DND-41 (cell line): Measurements from ENCODE around the gene RFX1.

ENCODE experiments used
- ATAC-seq: fragments of 200-7000 bp; cut with Tn5 transposase; 3 replicates; pipeline ENCODE4 v1.9.1; 2021; ENCODE audit warnings: low read depth; ENCODE audit not compliant: insufficient read depth
- DNase-seq: peaks from one replicate; pipeline ENCODE4 v3.0.0-alpha.2; 2020
- H2AFZ ChIP-seq: 2 replicates; pipeline ENCODE4 v1.6.0; 2012; ENCODE audit warnings: low read depth, low read length
- H3K27ac ChIP-seq: 2 replicates; pipeline ENCODE4 v1.5.1; 2012; ENCODE audit warnings: low read length, inconsistent platforms
- H3K27me3 ChIP-seq: fragments of 200-600 bp; sonication (generic); 2 replicates; pipeline ENCODE4 v1.6.0; 2012; ENCODE audit warnings: low read length, mild to moderate bottlenecking, inconsistent platforms; ENCODE audit not compliant: insufficient read depth, poor library complexity
- H3K36me3 ChIP-seq: 2 replicates; pipeline ENCODE4 v1.5.1; 2012; ENCODE audit warnings: low read length, inconsistent platforms; ENCODE audit not compliant: insufficient read depth
- H3K4me1 ChIP-seq: 2 replicates; pipeline ENCODE4 v1.5.1; 2012; ENCODE audit warnings: mild to moderate bottlenecking, low read length; ENCODE audit not compliant: insufficient read depth
- H3K4me2 ChIP-seq: 2 replicates; pipeline ENCODE4 v1.6.0; 2012; ENCODE audit warnings: mild to moderate bottlenecking, moderate library complexity, low read length, inconsistent platforms; ENCODE audit not compliant: insufficient read depth
- H3K4me3 ChIP-seq, 2 experiments: fragments of 200-600 bp in 1 of 2; shearing (Covaris generic) in 1 of 2; 2 replicates each; pipeline ENCODE4 v1.5.1; 2012 to 2016; ENCODE audit warnings: inconsistent platforms in 2 of 2, low read length in 2 of 2, mild to moderate bottlenecking in 2 of 2, low read depth in 1 of 2, moderate library complexity in 1 of 2
- H3K79me2 ChIP-seq: 2 replicates; pipeline ENCODE4 v1.6.0; 2012; ENCODE audit warnings: low read length, inconsistent platforms; ENCODE audit not compliant: insufficient read depth
- H3K9ac ChIP-seq: 2 replicates; pipeline ENCODE4 v1.6.0; 2012; ENCODE audit warnings: low read depth, mild to moderate bottlenecking, inconsistent platforms, low read length, moderate library complexity
- H3K9me3 ChIP-seq: 2 replicates; pipeline ENCODE4 v1.5.1; 2012; ENCODE audit warnings: low read length, moderate library complexity, mild to moderate bottlenecking, inconsistent platforms; ENCODE audit not compliant: insufficient read depth, severe bottlenecking
- H4K20me1 ChIP-seq: 2 replicates; pipeline ENCODE4 v1.6.0; 2012; ENCODE audit warnings: low read length; ENCODE audit not compliant: insufficient read depth
- EZH2 ChIP-seq: IDR thresholded peaks from 3 replicates; pipeline ENCODE4 v1.6.1; 2012; ENCODE audit warnings: borderline replicate concordance, low read depth, mild to moderate bottlenecking, moderate library complexity, low read length, inconsistent platforms; ENCODE audit not compliant: severe bottlenecking
- TF ChIP-seq, protein P1 (sequence below): IDR thresholded peaks from 2 replicates; pipeline ENCODE4 v1.5.1; 2012; ENCODE audit warnings: borderline replicate concordance, low read length, moderate library complexity, mild to moderate bottlenecking; ENCODE audit not compliant: poor library complexity, severe bottlenecking; ENCODE audit errors: extremely low read depth

The RFX1 gene

DNA sequence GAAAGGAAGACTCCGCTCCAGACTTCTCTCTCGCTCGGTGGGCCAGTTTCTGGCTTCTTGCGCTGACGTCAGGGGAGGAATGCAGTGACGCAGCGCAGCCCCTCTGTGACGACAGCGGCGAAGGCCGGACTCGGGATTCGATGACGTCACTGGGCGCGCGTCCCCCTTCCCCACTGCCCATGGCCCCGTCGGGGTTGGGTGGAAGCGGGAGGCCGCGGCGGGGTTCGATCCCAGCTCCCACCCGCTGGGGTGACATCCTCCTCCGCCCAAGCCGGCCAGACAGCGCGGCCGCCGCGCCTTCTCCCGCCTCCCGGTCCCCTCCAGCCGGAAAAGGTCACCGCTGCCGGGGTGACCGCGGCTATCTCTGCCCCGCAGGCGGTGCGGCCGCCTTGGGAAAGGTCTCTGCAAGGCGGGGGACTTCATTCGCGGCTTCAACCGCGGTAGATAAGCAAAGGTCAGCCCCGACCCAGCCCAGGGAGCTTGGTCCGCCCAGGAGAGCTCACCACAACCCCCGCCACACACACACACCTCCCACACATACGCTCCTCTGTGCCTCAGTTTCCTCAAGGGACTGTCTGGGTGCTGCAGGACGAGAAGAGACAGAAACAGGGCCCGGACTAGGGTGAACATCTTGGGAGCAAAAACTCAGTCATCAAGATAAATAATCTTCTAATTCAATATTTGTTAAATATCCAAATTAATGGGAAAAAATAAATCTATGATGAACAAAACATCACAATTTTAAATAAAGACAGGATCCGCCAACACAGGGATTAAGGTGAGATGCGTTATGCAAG lies 844 bp upstream of the RFX1 start:
- ATAC-seq (peak; percentile 25), DNase-seq (no peak)
- Histone ChIP-seq H3K9me3 (no peaks in the 10 kb centered on the region), H3K36me3 (no peaks in the 10 kb centered on the region), H3K9ac (peak overlapping the region; percentile 87), H3K4me3 (peak overlapping the region; percentile 34 to 74; a peak in 3 of 4 replicates), H3K27ac (peak overlapping the region; percentile 90), H3K4me2 (peak overlapping the region; percentile 80), H2AFZ (peak overlapping the region; percentile 92), H4K20me1 (no peaks in the 10 kb centered on the region), H3K27me3 (no peaks in the 10 kb centered on the region), H3K4me1 (peaks cover 34% of the 10 kb centered on the region), H3K79me2 (peaks cover 14% of the 10 kb centered on the region)
- TF ChIP-seq EZH2, result no peak
- TF ChIP-seq, protein P1, sequence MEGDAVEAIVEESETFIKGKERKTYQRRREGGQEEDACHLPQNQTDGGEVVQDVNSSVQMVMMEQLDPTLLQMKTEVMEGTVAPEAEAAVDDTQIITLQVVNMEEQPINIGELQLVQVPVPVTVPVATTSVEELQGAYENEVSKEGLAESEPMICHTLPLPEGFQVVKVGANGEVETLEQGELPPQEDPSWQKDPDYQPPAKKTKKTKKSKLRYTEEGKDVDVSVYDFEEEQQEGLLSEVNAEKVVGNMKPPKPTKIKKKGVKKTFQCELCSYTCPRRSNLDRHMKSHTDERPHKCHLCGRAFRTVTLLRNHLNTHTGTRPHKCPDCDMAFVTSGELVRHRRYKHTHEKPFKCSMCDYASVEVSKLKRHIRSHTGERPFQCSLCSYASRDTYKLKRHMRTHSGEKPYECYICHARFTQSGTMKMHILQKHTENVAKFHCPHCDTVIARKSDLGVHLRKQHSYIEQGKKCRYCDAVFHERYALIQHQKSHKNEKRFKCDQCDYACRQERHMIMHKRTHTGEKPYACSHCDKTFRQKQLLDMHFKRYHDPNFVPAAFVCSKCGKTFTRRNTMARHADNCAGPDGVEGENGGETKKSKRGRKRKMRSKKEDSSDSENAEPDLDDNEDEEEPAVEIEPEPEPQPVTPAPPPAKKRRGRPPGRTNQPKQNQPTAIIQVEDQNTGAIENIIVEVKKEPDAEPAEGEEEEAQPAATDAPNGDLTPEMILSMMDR, result no peak

DNA sequence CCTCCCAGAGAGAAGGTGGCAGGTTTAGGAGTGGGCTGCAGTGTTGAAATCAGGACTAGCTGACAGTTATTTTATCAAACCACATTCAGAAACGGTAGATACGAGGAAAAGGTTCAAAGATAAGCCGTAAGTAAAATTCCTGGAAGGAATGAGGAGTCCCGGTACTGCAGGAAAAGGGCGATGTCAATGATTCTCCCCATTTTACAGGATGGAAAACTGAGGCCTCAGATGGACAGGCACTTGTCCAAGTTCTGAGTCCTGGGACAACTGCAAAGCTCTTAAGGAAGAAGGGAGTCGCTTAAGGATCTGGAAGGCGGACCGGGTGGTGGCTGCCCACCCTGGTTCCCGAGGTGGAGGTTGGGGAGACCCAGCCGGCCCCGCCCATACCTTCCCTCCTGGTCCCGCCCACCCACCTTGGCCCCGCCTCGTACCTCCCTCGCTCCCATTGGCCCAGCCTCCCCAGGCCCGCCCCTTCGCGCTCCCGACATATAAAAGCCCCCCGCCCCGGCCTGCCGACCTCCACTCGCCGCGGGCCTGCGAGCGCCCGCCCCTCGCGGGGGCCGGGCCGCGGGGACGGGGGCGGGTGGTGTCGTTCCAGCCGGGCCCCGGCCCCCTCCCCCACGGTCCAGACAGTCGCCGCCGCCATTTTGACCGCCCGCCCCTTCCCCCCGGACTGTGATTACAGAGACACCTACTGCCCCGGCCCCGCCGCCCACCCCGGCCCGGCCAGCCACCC lies 603 bp downstream of the RFX1 start:
- peak overlapping the region; percentile 54 for H3K27ac ChIP-seq
- TF ChIP-seq EZH2, result no peak
- TF ChIP-seq, protein P1, result no peak
- H4K20me1 ChIP-seq, result no peaks in the 10 kb centered on the region
- no peaks in the 10 kb centered on the region for H3K9me3 ChIP-seq
- H3K36me3 ChIP-seq, result no peaks in the 10 kb centered on the region
- H3K4me2 ChIP-seq, result peak overlapping the region; percentile 80
- ATAC-seq, result peak; percentile 32
- peaks cover 26% of the 10 kb centered on the region for H3K79me2 ChIP-seq
- H2AFZ ChIP-seq, result peak overlapping the region; percentile 71; the same call in 1 of the 2 replicates
- peaks cover 46% of the 10 kb centered on the region for H3K4me1 ChIP-seq
- peak overlapping the region; percentile 87 for H3K9ac ChIP-seq
- DNase-seq, result peak; percentile 88
- H3K27me3 ChIP-seq, result no peaks in the 10 kb centered on the region
- H3K4me3 ChIP-seq, result peak overlapping the region; percentile 70 to 74; a peak in 3 of 4 replicates

DNA sequence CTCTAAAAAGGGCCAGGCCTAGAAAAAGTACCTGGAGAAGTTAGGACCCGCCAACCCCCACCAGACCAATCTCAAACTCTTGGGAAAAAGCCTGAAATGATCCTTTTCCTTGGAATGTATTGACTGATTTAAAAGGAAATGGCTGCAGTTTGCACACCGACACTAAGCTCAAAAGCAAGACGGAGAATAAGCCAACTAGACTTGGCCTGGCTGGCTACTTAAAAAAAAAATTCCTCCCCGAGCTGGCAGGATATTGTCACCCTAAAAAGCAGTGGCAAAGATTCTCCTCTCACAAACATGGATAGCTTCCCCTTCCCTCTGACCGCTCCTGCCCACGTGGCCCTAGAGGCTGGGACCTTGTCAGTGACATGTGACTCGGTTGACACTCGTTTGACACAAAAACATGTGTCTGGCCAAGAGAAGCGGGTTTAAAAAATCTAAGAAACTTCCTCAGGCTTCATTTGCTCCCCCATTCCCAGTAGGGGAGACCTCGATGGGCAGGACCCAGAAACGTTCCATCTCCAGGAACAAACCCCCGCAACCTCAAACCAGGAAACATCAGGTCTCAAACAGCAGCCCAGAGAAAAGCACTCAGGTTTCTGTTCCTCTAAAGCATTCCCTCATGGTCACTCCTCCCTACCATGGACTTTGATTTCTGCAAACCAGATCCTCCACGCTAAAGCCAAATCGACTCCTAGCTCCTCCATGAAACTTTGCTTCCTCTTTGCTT lies 1.3 kb downstream of the RFX1 start:
- peaks cover 46% of the 10 kb centered on the region for H3K4me1 ChIP-seq
- H3K9me3 ChIP-seq, result no peaks in the 10 kb centered on the region
- peak overlapping the region; percentile 87; the same call in 1 of the 2 replicates for H3K9ac ChIP-seq
- no peaks in the 10 kb centered on the region for H3K27me3 ChIP-seq
- TF ChIP-seq, protein P1, result no peak
- no peak for TF ChIP-seq EZH2
- H3K27ac ChIP-seq, result peak overlapping the region; percentile 9
- ATAC-seq (no peak), DNase-seq (no peak)
- H3K79me2 ChIP-seq, result peaks cover 33% of the 10 kb centered on the region
- 0 out of 2 replicates have a peak, but pooled peaks cover 6% of the 10 kb centered on the region for H3K36me3 ChIP-seq
- no peak overlapping the region for H2AFZ ChIP-seq
- peak overlapping the region; percentile 80 for H3K4me2 ChIP-seq
- H3K4me3 ChIP-seq, result peak overlapping the region in 1 of 2 experiments; percentile 74; a peak in 2 of 4 replicates
- H4K20me1 ChIP-seq, result no peaks in the 10 kb centered on the region
